Measurements from ENCODE around the gene TP53BP1. TPM values are rescaled to one million over a fixed set of nuclear protein-coding genes. Genes with fewer than 3 reads are reported as not detected.

Gene TP53BP1
- total and polyA plus RNA-seq, 2 of the 13 experiments (the other 11 are each of a cell fraction or from before 2014, with no cell fraction given), result 17.1 to 17.4 TPM

- H3K36me3 ChIP-seq (replicated peaks in 1 of 2; ENCODE audit: control insufficient read depth in 1 of 2, insufficient read depth in 2 of 2, low read length in 2 of 2), result no peaks in the 10 kb centered on the region
- TF ChIP-seq ZNF512 (CRISPR knock-in tag; IDR thresholded peaks at IDR 0.05) (no peak), ZNF337 (CRISPR knock-in tag; IDR thresholded peaks at IDR 0.05; ENCODE audit: borderline replicate concordance, low read depth) (no peak), KAT7 (CRISPR knock-in tag; IDR thresholded peaks at IDR 0.05; ENCODE audit: borderline replicate concordance) (no peak), ZNF180 (CRISPR knock-in tag; IDR thresholded peaks at IDR 0.05; ENCODE audit: borderline replicate concordance, low read depth) (no peak), RARG (CRISPR knock-in tag; IDR thresholded peaks at IDR 0.05; ENCODE audit: low read depth) (no peak), MXD1 (CRISPR knock-in tag; IDR thresholded peaks at IDR 0.05) (no peak), ZNF292 (CRISPR knock-in tag; IDR thresholded peaks at IDR 0.05; ENCODE audit: borderline replicate concordance, low read depth) (no peak), GATAD2A (CRISPR knock-in tag; IDR thresholded peaks at IDR 0.05) (no peak), ZNF615 (CRISPR knock-in tag; IDR thresholded peaks at IDR 0.05; ENCODE audit: borderline replicate concordance) (no peak)
- ChIA-PET CTCF (ENCODE audit: low intra/inter-chr PET ratio, low total read pairs) (no interaction called here), POLR2A (no interaction called here)
- no peaks in the 10 kb centered on the region for H3K9me3 ChIP-seq (ENCODE audit: low read length)
- intact Hi-C loops (cut with micrococcal nuclease; ENCODE audit: unreplicated experiment), result no loop called here
- peaks cover 19% of the 10 kb centered on the region for H3K4me1 ChIP-seq (ENCODE audit: insufficient read depth, low read length)
- no peaks in the 10 kb centered on the region for H4K20me1 ChIP-seq (ENCODE audit: insufficient read depth, low read length)
- no peak overlapping the region for H3K4me3 ChIP-seq (replicated peaks in 1 of 3; ENCODE audit: insufficient read depth in 1 of 3, low read depth in 2 of 3, low read length in 3 of 3)
- DNase-seq (ENCODE audit: low spot score) (no peak), FAIRE-seq (no peak), ATAC-seq (no peak)
- no TSS peak for BruUV-seq (replicated peaks)
- no peak overlapping the region for H3K9ac ChIP-seq (ENCODE audit: insufficient read depth, low read depth, low read length)
- H3K4me2 ChIP-seq (ENCODE audit: low read depth, low read length), result no peak overlapping the region
- no peak overlapping the region for H3K27ac ChIP-seq (ENCODE audit: extremely low read length, insufficient read depth, low read length)
- H3K27me3 ChIP-seq (ENCODE audit: control insufficient read depth in 1 of 2, insufficient read depth in 2 of 2, low read length in 2 of 2), result peaks cover 10 to 75% of the 10 kb centered on the region in 2 experiments
- in situ Hi-C loops (cut with HindIII; ENCODE audit: extremely low pct_ligation_motif_present, low pct_unique_long_range_greater_than_20kb), result no loop called here
- H3K79me2 ChIP-seq (ENCODE audit: insufficient read depth, low read length), result no peaks in the 10 kb centered on the region
- 100% methylated on average over 1 of the region's 11 CpGs for WGBS (ENCODE audit: low lambda C conversion rate)
- H2AFZ ChIP-seq (ENCODE audit: low read length), result no peak overlapping the region
These were observed 28.5 kb upstream of the TP53BP1 start for GRCh38 chr15:43521419-43521818.

All from HepG2 (cell line).